AG04450 (cell line): Measurements from ENCODE around the gene PRMT7. TPM values are rescaled to one million over a fixed set of nuclear protein-coding genes. Genes with fewer than 3 reads are reported as not detected.

Experiments used
- CTCF ChIA-PET: fragments of 300-600, 350-600 bp; formaldehyde crosslinking; extraction: SDS; loops from one replicate; lab custom pipeline; 2022; ENCODE audit warnings: antibody characterized with exemption, inconsistent platforms; lab: Charles Lee
- POLR2A ChIA-PET: fragments of 350-600 bp; formaldehyde crosslinking; extraction: SDS; loops from one replicate; lab custom pipeline; 2021; ENCODE audit warnings: antibody characterized with exemption, inconsistent platforms; lab: Yijun Ruan, JAX
- DNase-seq: peaks from one replicate; pipeline ENCODE4 v3.0.0-alpha.2; 2011; ENCODE audit warnings: low read depth, low spot score
- H3K27ac ChIP-seq: one replicate; pipeline ENCODE4 v1.5.1; 2012; ENCODE audit warnings: low read depth, low read length, control low read depth
- H3K27me3 ChIP-seq: one replicate; pipeline ENCODE4 v1.6.0; 2012; ENCODE audit warnings: low read length; ENCODE audit not compliant: control insufficient read depth, insufficient read depth
- H3K4me3 ChIP-seq: 2 replicates; pipeline ENCODE4 v1.5.1; 2011; ENCODE audit warnings: mild to moderate bottlenecking, low read depth, low read length, control low read depth
- H3K9me3 ChIP-seq: 2 replicates; pipeline ENCODE4 v1.5.1; 2012; ENCODE audit warnings: low read length; ENCODE audit not compliant: control insufficient read depth, insufficient read depth
- polyA plus RNA-seq: library from polyadenylated mRNA; depleted of rRNA; stranded (reverse); fragments of >200 nt; gene quantifications from 2 replicates; pipeline ENCODE4 v1.2.3, GENCODE V29; 2011
- TF ChIP-seq, protein P1 (sequence below): IDR thresholded peaks from 2 replicates; pipeline ENCODE4 v1.5.1; 2011; ENCODE audit warnings: low read depth, low read length, control low read depth, inconsistent platforms

Gene PRMT7
- polyA plus RNA-seq, 1 experiment: 32.4 TPM

DNA sequence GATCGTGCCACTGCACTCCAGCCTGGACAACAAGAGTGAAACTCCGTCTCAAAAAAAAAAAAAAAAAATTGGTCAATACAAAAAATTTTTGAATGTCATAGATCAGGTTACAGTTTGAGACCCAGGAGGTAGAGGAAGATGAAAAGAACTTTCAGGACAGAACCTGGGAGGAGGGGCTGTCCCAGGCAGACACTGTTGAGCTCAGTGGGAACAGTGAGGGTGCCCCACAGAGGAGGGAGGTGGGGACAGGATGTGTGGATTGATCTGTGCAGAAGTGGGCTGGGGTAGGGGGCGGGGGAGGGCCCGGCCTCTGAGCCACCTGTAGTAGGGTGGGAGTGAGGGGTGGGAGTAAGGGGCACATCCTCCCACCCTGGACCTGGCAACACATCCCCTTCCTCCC, 58.3 kb downstream of the PRMT7 start:
- CTCF ChIA-PET: interaction anchor here (0.7 to 1.1 kb wide), 2 partner anchors 109 to 152 kb away, joined by 3 to 5 read pairs; no protein-coding TSS in a partner anchor
- Histone ChIP-seq H3K9me3 (no peaks in the 10 kb centered on the region; the same call in 1 of the 2 replicates), H3K27ac (no peak overlapping the region), H3K4me3 (no peak overlapping the region), H3K27me3 (peaks cover 9% of the 10 kb centered on the region)
- POLR2A ChIA-PET: no interaction called here
- TF ChIP-seq, protein P1, sequence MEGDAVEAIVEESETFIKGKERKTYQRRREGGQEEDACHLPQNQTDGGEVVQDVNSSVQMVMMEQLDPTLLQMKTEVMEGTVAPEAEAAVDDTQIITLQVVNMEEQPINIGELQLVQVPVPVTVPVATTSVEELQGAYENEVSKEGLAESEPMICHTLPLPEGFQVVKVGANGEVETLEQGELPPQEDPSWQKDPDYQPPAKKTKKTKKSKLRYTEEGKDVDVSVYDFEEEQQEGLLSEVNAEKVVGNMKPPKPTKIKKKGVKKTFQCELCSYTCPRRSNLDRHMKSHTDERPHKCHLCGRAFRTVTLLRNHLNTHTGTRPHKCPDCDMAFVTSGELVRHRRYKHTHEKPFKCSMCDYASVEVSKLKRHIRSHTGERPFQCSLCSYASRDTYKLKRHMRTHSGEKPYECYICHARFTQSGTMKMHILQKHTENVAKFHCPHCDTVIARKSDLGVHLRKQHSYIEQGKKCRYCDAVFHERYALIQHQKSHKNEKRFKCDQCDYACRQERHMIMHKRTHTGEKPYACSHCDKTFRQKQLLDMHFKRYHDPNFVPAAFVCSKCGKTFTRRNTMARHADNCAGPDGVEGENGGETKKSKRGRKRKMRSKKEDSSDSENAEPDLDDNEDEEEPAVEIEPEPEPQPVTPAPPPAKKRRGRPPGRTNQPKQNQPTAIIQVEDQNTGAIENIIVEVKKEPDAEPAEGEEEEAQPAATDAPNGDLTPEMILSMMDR: no peak
- no peak for DNase-seq

DNA sequence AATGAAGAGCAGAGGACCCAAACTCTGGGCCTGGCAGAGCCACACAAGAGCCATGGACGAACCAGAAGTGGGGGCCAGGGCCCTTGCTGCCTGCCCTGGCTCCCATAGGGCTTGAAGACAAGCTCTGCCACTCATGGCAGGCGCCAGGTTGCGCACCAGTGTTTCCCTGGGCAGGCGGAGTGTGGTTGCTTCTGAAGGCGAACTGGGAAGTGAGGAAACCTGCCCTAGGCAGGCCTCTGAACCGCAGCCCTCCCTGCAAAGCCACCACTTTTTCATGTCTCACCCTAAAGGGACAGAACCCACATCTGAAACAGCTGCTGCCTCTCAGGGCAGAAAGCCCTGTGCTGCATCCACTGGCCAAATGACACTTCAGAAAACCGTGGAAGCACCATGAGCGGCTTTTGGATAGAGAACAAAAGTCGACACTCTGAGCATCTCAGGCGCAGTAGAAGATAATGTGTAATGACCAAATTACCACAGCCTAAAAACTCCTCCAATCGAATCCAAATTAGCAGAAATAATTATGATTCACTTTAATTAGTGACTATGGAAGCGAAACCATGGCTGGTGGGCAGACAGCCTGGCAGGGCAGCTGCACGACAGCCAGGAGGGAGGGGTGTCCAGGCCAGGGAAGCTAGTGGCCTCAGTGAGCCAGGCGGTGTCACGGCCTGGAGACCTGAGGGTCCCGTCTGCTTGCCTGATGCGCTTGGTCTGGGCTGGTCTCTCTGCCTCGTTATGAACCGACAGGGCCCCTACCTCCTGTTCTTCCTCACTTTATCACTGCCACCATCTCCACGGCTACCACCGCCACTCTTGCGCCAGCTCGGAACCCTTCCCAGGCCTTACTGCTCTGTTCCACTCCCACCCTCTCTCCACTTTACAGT, 59.1 kb downstream of the PRMT7 start:
- H3K27me3 ChIP-seq: peaks cover 9% of the 10 kb centered on the region
- no peaks in the 10 kb centered on the region; the same call in 1 of the 2 replicates for H3K9me3 ChIP-seq
- no peak overlapping the region for H3K27ac ChIP-seq
- DNase-seq: no peak
- TF ChIP-seq, protein P1: no peak
- CTCF ChIA-PET: no interaction called here
- no peak overlapping the region for H3K4me3 ChIP-seq
- POLR2A ChIA-PET: no interaction called here

DNA sequence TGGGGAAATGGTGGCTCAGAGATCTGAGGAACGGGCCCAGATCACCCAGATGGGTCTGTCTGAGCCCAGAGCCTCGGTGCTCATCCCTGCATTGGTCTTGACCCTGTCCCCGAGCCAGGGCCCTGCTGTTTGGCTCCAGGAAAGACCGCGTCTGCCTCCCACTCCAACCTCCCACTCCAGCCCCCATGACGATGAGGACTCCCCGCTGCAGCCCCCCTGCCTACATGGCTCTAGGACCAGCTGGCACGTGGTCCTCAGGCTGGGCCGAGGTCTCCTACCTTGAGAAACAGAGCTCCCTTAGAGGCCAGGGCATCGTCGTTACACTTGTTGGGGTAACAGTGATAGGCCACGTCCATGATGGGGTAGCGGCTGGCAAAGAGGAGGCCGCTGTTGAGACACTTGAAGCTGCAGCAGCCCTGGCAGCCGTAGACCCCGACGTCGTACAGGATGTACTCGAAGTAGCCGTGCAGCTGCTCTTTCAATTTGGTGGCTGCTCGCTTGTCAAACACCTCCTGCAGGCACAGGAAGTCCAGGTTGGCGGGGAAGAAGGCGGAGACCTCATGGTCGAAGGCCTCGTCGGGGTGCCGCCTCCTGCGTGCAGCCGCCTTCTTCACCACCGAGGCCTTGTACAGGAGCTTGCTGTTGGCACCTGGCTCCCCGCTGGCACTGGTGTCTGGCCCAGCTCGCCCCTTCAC, 59.9 kb downstream of the PRMT7 start:
- Histone ChIP-seq H3K9me3 (no peaks in the 10 kb centered on the region; the same call in 1 of the 2 replicates), H3K27ac (no peak overlapping the region), H3K4me3 (no peak overlapping the region), H3K27me3 (peaks cover 9% of the 10 kb centered on the region)
- CTCF ChIA-PET: no interaction called here
- POLR2A ChIA-PET: no interaction called here
- DNase-seq: no peak
- TF ChIP-seq, protein P1: no peak

DNA sequence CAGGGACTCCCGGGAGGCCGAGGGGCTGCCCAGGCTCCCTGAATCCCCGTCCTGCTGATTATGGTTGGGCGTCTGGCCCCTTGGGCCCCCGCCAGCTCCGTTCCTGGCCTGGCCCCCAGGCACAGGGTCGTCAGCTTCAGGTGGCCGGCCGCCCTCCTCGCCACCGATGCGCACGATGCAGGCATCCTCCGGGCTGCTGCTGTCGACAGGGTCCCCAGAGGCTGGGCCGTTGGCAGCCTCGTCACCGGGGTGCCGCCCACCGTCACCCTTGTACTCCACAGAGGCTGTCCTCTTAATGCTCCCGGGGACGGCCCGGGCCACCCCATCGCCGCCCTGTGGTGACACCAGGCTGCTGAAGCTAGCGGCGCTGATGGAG, 60.4 kb downstream of the PRMT7 start:
- POLR2A ChIA-PET: no interaction called here
- Histone ChIP-seq H3K27ac (no peak overlapping the region), H3K4me3 (no peak overlapping the region), H3K27me3 (peaks cover 11% of the 10 kb centered on the region), H3K9me3 (no peaks in the 10 kb centered on the region; the same call in 1 of the 2 replicates)
- CTCF ChIA-PET: no interaction called here
- TF ChIP-seq, protein P1: no peak
- no peak for DNase-seq
